ENCODE data around the gene OPRM1.

The OPRM1 gene

DNA sequence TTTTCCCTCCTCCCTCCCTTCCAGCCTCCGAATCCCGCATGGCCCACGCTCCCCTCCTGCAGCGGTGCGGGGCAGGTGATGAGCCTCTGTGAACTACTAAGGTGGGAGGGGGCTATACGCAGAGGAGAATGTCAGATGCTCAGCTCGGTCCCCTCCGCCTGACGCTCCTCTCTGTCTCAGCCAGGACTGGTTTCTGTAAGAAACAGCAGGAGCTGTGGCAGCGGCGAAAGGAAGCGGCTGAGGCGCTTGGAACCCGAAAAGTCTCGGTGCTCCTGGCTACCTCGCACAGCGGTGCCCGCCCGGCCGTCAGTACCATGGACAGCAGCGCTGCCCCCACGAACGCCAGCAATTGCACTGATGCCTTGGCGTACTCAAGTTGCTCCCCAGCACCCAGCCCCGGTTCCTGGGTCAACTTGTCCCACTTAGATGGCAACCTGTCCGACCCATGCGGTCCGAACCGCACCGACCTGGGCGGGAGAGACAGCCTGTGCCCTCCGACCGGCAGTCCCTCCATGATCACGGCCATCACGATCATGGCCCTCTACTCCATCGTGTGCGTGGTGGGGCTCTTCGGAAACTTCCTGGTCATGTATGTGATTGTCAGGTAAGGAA, at the start of gene OPRM1:
TSS of gene OPRM1 (plus strand) at position 10 of the 612 bp plus-strand sequence. CDS start at position 315, 305 bp downstream.
- H3K9me3 Mint-ChIP-seq = no peaks in the 10 kb centered on the region
- peaks cover 8% of the 10 kb centered on the region for H3K27me3 Mint-ChIP-seq (ENCODE audit: low read depth)
- H3K36me3 Mint-ChIP-seq (ENCODE audit: low read depth) = no peaks in the 10 kb centered on the region
- H3K4me1 Mint-ChIP-seq (ENCODE audit: low read depth) = no peaks in the 10 kb centered on the region
- no peak within 1 kb of the TSS for H3K4me3 Mint-ChIP-seq
- DNase-seq (ENCODE audit: low spot score) = peak; percentile 5
- no peak within 1 kb of the TSS for H3K27ac Mint-ChIP-seq

DNA sequence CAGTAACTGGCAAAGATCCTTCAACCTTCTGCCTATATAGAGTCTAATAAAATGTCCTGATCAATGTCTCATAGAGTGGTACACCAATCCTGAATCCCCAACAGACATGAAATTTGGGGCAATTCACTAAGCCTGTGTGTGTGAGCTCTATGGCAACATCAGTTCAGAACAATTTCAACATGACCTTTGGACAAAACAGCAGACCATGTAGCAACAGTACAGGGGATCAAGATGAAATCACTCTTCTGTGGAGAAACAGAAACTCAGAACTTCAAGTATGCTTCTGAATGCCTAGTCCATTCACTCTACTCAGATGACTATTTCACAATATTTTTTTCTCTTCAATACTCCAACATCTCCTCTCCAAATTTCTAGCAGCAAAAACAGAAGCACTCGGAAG, 49.1 kb upstream of the OPRM1 start:
- no peaks in the 10 kb centered on the region for H3K36me3 Mint-ChIP-seq (ENCODE audit: low read depth)

DNA sequence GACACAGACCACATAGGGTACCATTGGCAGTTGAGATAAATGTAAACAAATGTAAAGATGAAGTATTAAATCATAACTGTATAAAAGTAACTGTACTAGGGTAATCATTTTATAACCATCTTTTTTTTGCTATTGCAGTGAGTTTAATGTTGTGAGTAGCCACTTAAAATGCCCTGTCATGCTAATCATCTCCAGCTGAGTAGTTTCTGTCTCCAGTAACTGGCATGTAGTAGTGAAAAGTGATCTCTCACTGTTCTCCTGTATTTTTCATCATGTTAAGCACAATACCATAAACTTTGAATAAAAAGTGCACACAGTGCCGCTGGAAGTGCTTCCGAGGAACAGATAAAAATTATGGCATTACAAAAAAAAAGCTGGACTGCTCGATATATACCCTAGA, 45.0 kb upstream of the OPRM1 start:
- H3K27ac Mint-ChIP-seq = no peak overlapping the region
- H3K9me3 Mint-ChIP-seq = no peaks in the 10 kb centered on the region
- no peaks in the 10 kb centered on the region for H3K36me3 Mint-ChIP-seq (ENCODE audit: low read depth)
- H3K4me1 Mint-ChIP-seq (ENCODE audit: low read depth) = no peaks in the 10 kb centered on the region
- no peaks in the 10 kb centered on the region for H3K27me3 Mint-ChIP-seq (ENCODE audit: low read depth)
- H3K4me3 Mint-ChIP-seq = no peak overlapping the region
- no peak for DNase-seq (ENCODE audit: low spot score)

More for the DNA sequence above, 49.1 kb upstream of the OPRM1 start:
- Mint-ChIP-seq H3K4me1 (ENCODE audit: low read depth) (no peaks in the 10 kb centered on the region), H3K4me3 (no peak overlapping the region), H3K9me3 (no peaks in the 10 kb centered on the region), H3K27ac (no peak overlapping the region), H3K27me3 (ENCODE audit: low read depth) (no peaks in the 10 kb centered on the region)
- no peak for DNase-seq (ENCODE audit: low spot score)

DNA sequence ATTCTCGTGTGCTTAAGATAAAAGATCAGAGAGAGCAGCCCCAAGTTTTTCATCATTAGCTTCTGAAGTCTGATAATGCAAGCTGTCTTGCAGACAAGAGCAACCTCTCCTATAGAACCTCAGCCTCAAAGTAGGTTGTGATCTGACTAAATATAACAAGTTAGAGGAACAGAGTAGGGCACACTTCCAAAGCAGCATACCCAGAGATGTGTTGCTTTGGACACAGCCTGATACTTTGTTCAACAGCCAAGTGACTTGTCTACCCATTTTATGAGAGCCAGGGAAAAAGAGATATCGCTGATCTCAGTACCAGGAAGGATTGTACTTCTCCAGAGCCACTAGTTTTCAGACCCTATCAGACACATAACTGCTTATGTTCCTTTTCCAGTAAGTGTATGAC, 44.2 kb upstream of the OPRM1 start:
- Mint-ChIP-seq H3K9me3 (no peaks in the 10 kb centered on the region), H3K27me3 (ENCODE audit: low read depth) (no peaks in the 10 kb centered on the region), H3K27ac (no peak overlapping the region), H3K4me1 (ENCODE audit: low read depth) (no peaks in the 10 kb centered on the region), H3K36me3 (ENCODE audit: low read depth) (no peaks in the 10 kb centered on the region), H3K4me3 (no peak overlapping the region)
- DNase-seq (ENCODE audit: low spot score) = no peak

DNA sequence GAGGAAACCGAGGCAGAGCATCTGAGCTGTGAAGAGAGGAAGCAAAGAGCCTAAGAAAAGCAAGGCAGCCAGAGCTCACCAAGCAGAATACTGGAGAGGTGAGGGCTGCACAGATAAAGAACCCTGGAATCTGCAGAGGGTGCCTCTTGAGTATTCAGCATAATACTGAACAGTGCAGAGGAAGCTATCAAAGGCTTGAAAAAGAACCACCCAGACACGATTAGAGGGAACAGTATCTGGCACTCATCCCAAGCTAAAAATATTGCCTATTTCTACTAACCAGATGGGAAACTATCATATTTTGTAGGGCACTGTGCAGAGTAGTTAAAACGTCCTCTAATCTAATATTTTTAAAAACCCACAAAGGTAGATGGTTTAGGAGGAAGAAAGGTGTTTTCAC, 41.8 kb upstream of the OPRM1 start:
- Mint-ChIP-seq H3K9me3 (no peaks in the 10 kb centered on the region), H3K4me1 (ENCODE audit: low read depth) (no peaks in the 10 kb centered on the region), H3K27ac (no peak overlapping the region), H3K36me3 (ENCODE audit: low read depth) (no peaks in the 10 kb centered on the region), H3K27me3 (ENCODE audit: low read depth) (no peaks in the 10 kb centered on the region), H3K4me3 (no peak overlapping the region)
- no peak for DNase-seq (ENCODE audit: low spot score)

DNA sequence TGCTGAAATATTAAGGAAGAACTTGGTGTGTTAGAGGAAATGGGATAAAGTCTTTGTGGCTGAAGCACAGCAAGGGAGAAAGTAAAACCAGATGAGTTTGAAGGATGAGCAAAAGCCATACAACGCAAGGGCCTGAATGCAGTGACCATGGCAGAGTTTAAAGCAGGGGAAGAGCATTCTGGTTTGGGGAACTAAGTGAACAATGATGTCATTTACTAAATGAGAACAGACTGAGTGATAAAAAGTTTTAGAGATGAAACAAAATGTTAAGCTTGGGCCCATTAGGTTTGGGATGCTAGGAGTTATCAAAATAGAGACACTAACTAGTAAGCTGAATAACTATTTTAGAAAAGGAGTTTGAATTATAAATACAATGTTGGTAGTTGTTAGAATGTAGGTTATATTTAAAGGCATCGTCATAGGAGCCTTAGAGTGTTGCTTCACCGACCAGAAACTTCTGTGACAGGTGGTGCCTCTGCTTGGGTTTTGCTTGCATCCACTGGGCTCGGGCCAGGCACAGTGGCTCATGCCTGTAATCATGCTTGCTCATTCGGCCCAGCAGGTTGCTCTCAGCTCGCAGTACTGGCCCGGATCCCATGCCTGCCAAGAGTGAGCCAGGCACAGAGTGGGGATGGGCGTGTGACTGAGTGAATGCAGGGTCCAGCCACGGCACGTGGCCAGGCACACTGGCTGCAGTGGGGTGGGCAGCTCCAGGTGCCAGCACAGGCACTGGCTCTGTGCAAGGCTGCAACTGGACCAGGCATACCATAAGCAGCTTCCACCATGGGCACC, 37.4 kb upstream of the OPRM1 start:
- H3K27ac Mint-ChIP-seq = no peak overlapping the region
- no peaks in the 10 kb centered on the region for H3K9me3 Mint-ChIP-seq
- DNase-seq (ENCODE audit: low spot score) = no peak
- H3K27me3 Mint-ChIP-seq (ENCODE audit: low read depth) = no peaks in the 10 kb centered on the region
- H3K4me3 Mint-ChIP-seq = no peak overlapping the region
- no peaks in the 10 kb centered on the region for H3K4me1 Mint-ChIP-seq (ENCODE audit: low read depth)
- no peaks in the 10 kb centered on the region for H3K36me3 Mint-ChIP-seq (ENCODE audit: low read depth)

DNA sequence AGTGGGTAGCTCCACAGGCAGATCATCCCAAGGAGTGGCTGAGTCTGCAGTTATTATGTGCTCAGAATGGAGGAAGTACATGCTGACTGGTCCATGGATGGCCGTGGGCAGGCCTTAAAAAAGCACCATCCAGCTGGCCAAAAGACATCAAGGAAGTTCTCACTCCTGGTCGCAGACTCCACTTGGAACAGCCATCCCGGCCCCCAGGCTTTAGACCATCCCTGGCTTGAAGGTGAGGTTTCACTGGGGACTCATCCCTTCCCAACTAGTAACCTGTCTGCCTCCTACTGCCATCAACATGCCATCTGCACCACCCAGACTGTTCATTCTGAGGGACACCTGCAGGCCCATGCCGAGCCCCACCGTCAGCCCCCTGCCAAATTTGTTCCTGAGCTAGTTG, 36.1 kb upstream of the OPRM1 start:
- no peak overlapping the region for H3K4me3 Mint-ChIP-seq
- DNase-seq (ENCODE audit: low spot score) = no peak
- H3K4me1 Mint-ChIP-seq (ENCODE audit: low read depth) = no peaks in the 10 kb centered on the region
- H3K27ac Mint-ChIP-seq = no peak overlapping the region
- H3K27me3 Mint-ChIP-seq (ENCODE audit: low read depth) = no peaks in the 10 kb centered on the region
- no peaks in the 10 kb centered on the region for H3K36me3 Mint-ChIP-seq (ENCODE audit: low read depth)
- no peaks in the 10 kb centered on the region for H3K9me3 Mint-ChIP-seq

DNA sequence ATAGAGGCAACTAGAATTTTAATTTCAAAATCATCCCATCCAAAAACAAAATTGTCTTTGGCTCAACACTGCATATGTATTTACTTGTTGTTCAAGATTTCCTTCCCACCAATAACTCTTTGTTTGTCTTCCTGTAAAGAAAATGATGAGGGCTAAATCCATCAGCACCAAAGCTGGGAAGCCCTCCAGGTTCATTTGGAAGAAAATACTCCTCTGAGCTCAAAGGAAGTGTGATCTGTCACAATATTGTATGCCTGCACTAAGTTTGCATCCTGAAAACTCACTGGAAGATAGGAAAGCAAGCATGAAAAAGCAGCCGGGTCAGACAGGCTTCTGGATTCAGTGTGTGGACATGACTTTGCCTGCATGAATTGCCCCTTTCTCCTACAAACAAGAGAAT, 28.7 kb upstream of the OPRM1 start:
- Mint-ChIP-seq H3K36me3 (ENCODE audit: low read depth) (no peaks in the 10 kb centered on the region), H3K9me3 (no peaks in the 10 kb centered on the region), H3K4me3 (no peak overlapping the region), H3K27ac (no peak overlapping the region), H3K4me1 (ENCODE audit: low read depth) (no peaks in the 10 kb centered on the region), H3K27me3 (ENCODE audit: low read depth) (no peaks in the 10 kb centered on the region)
- DNase-seq (ENCODE audit: low spot score) = no peak

DNA sequence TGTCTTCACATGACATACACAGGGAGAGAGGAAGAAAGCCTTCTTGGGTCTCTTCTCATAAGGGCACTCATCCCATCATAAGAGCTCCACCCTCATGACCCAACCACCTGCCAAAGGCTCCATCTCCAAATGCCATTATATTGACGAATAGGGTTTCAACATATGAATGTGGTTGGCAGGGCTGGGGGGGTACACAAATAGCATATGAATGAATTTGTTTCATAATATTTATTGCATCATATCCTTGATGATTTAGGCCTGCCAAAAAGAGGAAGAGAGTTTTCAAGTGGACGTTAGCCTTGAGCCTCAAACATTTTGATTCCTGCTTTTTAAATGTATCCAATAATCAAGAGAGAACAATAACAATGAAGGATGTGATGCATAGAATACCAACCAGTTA, 26.2 kb upstream of the OPRM1 start:
- H3K27me3 Mint-ChIP-seq (ENCODE audit: low read depth) = no peaks in the 10 kb centered on the region
- H3K36me3 Mint-ChIP-seq (ENCODE audit: low read depth) = no peaks in the 10 kb centered on the region
- H3K9me3 Mint-ChIP-seq = no peaks in the 10 kb centered on the region
- no peak overlapping the region for H3K27ac Mint-ChIP-seq
- no peak overlapping the region for H3K4me3 Mint-ChIP-seq
- H3K4me1 Mint-ChIP-seq (ENCODE audit: low read depth) = no peaks in the 10 kb centered on the region
- no peak for DNase-seq (ENCODE audit: low spot score)

DNA sequence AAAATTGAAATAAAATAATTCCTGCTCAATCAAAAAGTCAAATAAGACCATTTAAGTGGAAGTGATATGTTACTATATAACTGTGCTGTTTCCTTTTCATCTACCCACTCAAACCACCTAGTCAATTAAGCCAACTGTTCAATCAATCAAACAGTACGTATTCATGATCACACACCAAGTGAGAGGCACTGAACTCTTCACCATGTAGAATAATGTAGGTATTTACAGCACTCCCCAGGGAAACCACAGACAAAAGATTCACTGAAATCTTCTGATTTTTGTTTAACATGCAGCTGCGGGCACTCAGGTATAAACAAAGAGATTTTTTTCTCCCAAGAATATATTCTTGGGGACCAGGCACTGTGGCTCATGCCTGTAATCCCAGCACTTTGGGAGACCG, 21.3 kb upstream of the OPRM1 start:
- H3K9me3 Mint-ChIP-seq = no peaks in the 10 kb centered on the region
- H3K27ac Mint-ChIP-seq = no peak overlapping the region
- no peaks in the 10 kb centered on the region for H3K36me3 Mint-ChIP-seq (ENCODE audit: low read depth)
- H3K27me3 Mint-ChIP-seq (ENCODE audit: low read depth) = no peaks in the 10 kb centered on the region
- H3K4me3 Mint-ChIP-seq = no peak overlapping the region
- no peaks in the 10 kb centered on the region for H3K4me1 Mint-ChIP-seq (ENCODE audit: low read depth)
- DNase-seq (ENCODE audit: low spot score) = no peak

DNA sequence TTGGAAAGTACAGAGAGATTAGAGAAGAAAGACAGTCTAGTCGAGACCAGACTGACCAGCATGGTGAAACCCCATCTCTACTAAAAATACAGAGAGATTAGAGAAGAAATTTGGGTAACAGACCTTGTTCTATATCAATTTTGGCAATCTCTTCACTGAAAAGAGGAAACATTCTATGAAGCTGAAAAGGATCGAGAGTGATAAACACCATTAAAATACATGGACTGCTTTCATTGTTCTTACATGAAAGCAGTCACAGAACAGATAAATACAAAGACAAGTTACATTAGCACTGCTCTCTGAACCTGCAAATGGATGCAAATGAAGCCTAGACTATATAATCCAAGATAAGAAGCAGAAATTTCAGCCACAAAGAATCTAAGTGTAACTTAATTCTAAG, 8.4 kb upstream of the OPRM1 start:
- Mint-ChIP-seq H3K36me3 (ENCODE audit: low read depth) (no peaks in the 10 kb centered on the region), H3K4me1 (ENCODE audit: low read depth) (no peaks in the 10 kb centered on the region), H3K27ac (no peak overlapping the region), H3K9me3 (no peaks in the 10 kb centered on the region), H3K27me3 (ENCODE audit: low read depth) (no peaks in the 10 kb centered on the region), H3K4me3 (no peak overlapping the region)
- no peak for DNase-seq (ENCODE audit: low spot score)

DNA sequence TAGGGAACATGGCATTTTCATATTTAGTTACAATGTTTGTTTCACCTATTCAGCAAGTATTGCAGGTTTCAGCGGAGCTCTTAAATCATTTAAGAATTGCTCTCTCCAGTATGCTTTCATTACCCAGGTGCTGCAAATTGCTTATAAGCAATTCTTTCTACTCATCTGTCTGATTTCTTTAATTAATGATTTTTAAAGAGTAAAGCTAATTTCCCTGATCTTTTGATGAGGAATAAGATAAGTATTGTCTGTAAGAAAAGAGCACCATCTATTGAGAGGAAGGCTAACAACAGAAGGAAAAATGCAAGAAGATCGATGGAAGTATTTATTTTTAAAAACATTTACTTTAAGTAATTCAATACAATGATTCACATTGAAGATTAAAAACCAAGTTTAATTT, 2.0 kb downstream of the OPRM1 start:
- no peaks in the 10 kb centered on the region for H3K9me3 Mint-ChIP-seq
- H3K4me1 Mint-ChIP-seq (ENCODE audit: low read depth) = no peaks in the 10 kb centered on the region
- H3K4me3 Mint-ChIP-seq = no peak overlapping the region
- peaks cover 8% of the 10 kb centered on the region for H3K27me3 Mint-ChIP-seq (ENCODE audit: low read depth)
- DNase-seq (ENCODE audit: low spot score) = no peak
- H3K36me3 Mint-ChIP-seq (ENCODE audit: low read depth) = no peaks in the 10 kb centered on the region
- H3K27ac Mint-ChIP-seq = no peak overlapping the region

DNA sequence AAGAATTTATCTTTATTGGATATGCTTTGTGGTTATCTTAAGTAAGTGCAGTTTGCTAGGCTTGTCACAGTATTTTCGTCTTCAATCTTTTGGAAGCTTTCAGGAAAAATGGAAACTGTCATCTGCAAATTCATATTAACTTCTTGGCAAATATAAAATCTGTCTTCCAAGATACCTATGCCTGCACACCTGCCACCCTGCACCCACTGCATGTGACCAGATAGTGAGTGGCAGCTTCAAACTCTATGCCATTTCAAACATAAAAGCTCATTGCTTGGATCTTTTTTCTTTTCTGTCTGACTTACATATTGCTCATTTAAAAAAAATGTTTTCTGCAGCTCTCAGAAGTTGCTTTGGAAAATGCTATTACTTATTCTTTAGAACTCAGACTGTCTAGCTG, 14.1 kb downstream of the OPRM1 start:
- H3K27ac Mint-ChIP-seq = no peak overlapping the region
- H3K36me3 Mint-ChIP-seq (ENCODE audit: low read depth) = no peaks in the 10 kb centered on the region
- no peak for DNase-seq (ENCODE audit: low spot score)
- H3K4me1 Mint-ChIP-seq (ENCODE audit: low read depth) = no peaks in the 10 kb centered on the region
- no peaks in the 10 kb centered on the region for H3K27me3 Mint-ChIP-seq (ENCODE audit: low read depth)
- H3K4me3 Mint-ChIP-seq = no peak overlapping the region
- no peaks in the 10 kb centered on the region for H3K9me3 Mint-ChIP-seq

DNA sequence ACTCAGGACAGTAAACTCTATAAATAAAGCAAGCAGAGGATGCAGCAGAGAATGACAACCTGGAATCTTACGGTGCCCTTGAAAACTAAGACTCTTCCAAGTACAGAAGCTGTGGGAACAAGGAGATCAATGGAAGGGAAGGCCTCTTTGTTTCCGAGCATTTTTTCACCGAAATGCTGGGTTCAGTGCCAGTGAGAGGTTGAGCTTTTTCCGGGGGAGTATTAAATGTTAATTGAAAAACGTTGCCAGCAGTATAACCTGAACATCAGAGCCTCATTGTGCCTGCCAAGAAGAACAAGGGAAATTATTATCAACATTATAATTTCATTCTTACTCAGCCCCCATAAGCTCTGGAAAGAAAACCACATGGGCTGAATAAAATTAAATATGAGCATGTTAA, 17.5 kb downstream of the OPRM1 start:
- no peak overlapping the region for H3K27ac Mint-ChIP-seq
- H3K36me3 Mint-ChIP-seq (ENCODE audit: low read depth) = no peaks in the 10 kb centered on the region
- H3K4me1 Mint-ChIP-seq (ENCODE audit: low read depth) = no peaks in the 10 kb centered on the region
- no peak for DNase-seq (ENCODE audit: low spot score)
- no peaks in the 10 kb centered on the region for H3K9me3 Mint-ChIP-seq
- H3K4me3 Mint-ChIP-seq = no peak overlapping the region
- H3K27me3 Mint-ChIP-seq (ENCODE audit: low read depth) = no peaks in the 10 kb centered on the region

DNA sequence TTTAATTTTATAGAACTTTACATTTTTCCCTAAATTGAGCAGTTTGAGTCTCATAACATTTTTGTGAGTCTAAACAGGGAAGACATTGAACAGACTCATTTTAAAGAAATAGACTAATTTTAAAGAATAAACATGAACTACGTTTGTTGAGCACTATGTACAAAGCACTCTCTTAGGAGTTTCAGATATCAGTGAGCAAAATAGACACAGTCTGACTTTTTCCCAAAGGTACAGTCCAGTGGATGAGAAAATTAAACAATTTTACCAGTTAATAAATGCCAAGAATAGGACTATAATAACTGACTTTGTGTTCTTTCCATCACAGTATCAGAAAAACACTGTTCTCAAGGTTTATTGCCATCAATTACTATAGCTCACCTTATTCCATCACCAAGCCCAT, 18.1 kb downstream of the OPRM1 start:
- DNase-seq (ENCODE audit: low spot score) = no peak
- Mint-ChIP-seq H3K27ac (no peak overlapping the region), H3K27me3 (ENCODE audit: low read depth) (no peaks in the 10 kb centered on the region), H3K4me1 (ENCODE audit: low read depth) (no peaks in the 10 kb centered on the region), H3K9me3 (no peaks in the 10 kb centered on the region), H3K36me3 (ENCODE audit: low read depth) (no peaks in the 10 kb centered on the region), H3K4me3 (no peak overlapping the region)
